ENCODE results near the gene COL27A1.

DNA sequence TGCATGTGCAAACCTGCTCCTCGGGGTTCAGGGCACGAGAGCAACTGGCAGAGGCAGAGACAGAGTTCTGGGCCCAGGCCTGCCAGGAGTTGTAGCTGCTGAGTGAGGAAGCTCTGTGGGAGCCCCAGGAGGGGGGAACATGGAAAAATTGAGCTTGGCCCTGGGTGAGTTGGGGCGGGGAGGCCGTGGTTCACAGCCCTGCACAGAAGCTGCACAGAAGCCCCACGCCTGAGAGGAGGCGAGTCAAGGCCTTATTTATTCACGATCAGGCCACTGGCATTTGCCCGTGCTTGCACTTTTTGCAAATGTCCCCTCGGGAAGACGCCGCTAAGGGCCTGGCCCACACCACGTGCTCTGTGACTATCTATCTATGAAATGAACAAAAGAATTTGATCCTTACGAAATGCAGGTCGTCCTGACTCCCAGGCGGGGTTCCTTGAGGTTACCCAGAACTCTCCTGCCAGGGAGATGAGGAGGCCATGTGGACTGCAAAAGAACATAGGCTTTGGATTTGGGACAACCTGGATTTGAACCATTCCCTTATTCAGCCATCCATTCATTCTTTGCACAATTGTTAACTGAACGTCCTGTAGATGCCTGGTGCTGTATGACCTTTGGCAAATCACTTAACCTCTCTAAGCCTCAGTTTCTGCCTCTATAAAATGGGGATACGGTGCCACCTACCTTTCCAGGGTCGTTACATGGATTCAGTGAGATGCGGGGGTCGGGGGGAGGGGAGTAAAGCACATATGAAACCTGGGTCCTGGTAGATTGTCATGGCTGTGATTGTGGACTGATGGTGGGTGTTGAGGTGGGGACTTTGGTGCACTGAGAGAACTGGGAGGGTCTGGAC lies 17.9 kb downstream of the COL27A1 start:
- TF ChIP-seq, protein P1, sequence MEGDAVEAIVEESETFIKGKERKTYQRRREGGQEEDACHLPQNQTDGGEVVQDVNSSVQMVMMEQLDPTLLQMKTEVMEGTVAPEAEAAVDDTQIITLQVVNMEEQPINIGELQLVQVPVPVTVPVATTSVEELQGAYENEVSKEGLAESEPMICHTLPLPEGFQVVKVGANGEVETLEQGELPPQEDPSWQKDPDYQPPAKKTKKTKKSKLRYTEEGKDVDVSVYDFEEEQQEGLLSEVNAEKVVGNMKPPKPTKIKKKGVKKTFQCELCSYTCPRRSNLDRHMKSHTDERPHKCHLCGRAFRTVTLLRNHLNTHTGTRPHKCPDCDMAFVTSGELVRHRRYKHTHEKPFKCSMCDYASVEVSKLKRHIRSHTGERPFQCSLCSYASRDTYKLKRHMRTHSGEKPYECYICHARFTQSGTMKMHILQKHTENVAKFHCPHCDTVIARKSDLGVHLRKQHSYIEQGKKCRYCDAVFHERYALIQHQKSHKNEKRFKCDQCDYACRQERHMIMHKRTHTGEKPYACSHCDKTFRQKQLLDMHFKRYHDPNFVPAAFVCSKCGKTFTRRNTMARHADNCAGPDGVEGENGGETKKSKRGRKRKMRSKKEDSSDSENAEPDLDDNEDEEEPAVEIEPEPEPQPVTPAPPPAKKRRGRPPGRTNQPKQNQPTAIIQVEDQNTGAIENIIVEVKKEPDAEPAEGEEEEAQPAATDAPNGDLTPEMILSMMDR (IDR thresholded peaks at IDR 0.05; ENCODE audit: low read depth, low read length) = no peak
- TF ChIP-seq, protein P2, sequence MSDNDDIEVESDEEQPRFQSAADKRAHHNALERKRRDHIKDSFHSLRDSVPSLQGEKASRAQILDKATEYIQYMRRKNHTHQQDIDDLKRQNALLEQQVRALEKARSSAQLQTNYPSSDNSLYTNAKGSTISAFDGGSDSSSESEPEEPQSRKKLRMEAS (IDR thresholded peaks at IDR 0.05; ENCODE audit: low read depth, low read length) = no peak
- no peak for TF ChIP-seq POLR2A (IDR thresholded peaks at IDR 0.05; ENCODE audit: extremely low read depth, insufficient read length)

Measured in NB4 (cell line).